ENCODE results near the gene INPP1. TPM values are rescaled to one million over a fixed set of nuclear protein-coding genes. Genes with fewer than 3 reads are reported as not detected.

The INPP1 gene
- total RNA-seq: 9.4 and 23.7 TPM in 2 replicates

GRCh38 chr2:190343536-190344275 is at the start of gene INPP1:
INPP1 (plus strand) TSS chr2:190343589; CDS start chr2:190360103, 16,514 bp downstream.

GRCh38 chr2:190319555-190320498 is 23.6 kb upstream of the INPP1 start, which contains the start of gene HIBCH:
HIBCH (minus strand) TSS chr2:190319826; CDS start chr2:190319750, 76 bp downstream.

GRCh38 chr2:190407662-190408537 is 64.5 kb downstream of the INPP1 start, which contains the start of gene MFSD6:
MFSD6 (plus strand) TSS chr2:190408355; CDS start chr2:190436030, 27,675 bp downstream.

Other genes starting within 250 kb of the INPP1 start
- gene HIBCH, start 23.8 kb upstream of the INPP1 start, total RNA-seq: 11.0 and 25.7 TPM in 2 replicates
- 4.6 and 4.9 TPM in 2 replicates for gene MFSD6, start 64.8 kb downstream of the INPP1 start, total RNA-seq
- gene NEMP2, start 191.1 kb downstream of the INPP1 start, total RNA-seq: 2.6 and 6.2 TPM in 2 replicates

Measured in epithelial cell of umbilical artery (primary cell).